ENCODE data around the gene RPTOR. TPM values are rescaled to one million over a fixed set of nuclear protein-coding genes. Genes with fewer than 3 reads are reported as not detected.
"Not testable (repeated sequence)": the region's sequence is repeated elsewhere in the genome, so short reads cannot be mapped to it uniquely, and the experiment has no call there.

The RPTOR gene
- polyA plus RNA-seq, 1 of the 3 experiments (the other 2 are of a cell fraction): 14.9 TPM

DNA sequence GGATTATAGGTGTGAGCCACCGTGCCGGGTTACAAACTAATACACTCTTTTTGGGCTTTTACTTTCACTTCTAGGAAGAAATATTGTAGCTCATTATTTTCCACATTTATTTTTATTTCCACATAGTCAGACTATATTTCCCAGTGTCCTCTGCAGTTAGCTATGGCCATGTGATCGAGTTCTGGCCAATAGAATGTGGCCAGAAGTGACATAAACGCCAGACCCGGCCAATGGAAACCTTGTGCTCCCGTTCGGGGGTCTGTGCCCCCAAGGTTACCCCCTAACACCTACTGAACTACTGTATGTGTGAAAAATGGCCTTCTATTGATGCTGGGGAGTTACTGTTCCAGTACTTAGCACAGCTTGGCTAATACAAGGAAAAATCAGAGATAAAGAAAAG, 13.2 kb upstream of the RPTOR start:
- H3K9me2 ChIP-seq: no peaks in the 10 kb centered on the region

GRCh38 chr17:80537386-80537785, 7.3 kb upstream of the RPTOR start:
- H3K9ac ChIP-seq; H3K27me3 ChIP-seq (ENCODE audit: insufficient read depth); POLR2A ChIA-PET; H4K20me1 ChIP-seq (ENCODE audit: insufficient read depth); H3K4me1 ChIP-seq (ENCODE audit: control insufficient read depth in 1 of 2, insufficient read depth in 2 of 2, low read depth in 1 of 2, low read length in 1 of 2); DNase-seq; H3F3A ChIP-seq (replicated peaks; ENCODE audit: insufficient read depth); H3K4me2 ChIP-seq; H3K4me3 ChIP-seq (ENCODE audit: low read depth in 2 of 2, low read length in 1 of 2); H3K27ac ChIP-seq (ENCODE audit: low read depth in 2 of 2, low read length in 1 of 2); H3K9me2 ChIP-seq; H3K9me3 ChIP-seq; H3K79me2 ChIP-seq (ENCODE audit: insufficient read depth); H3K36me3 ChIP-seq (replicated peaks in 1 of 2; ENCODE audit: control insufficient read depth in 1 of 2, insufficient read depth in 2 of 2, low read length in 1 of 2); CTCF ChIA-PET; H2AFZ ChIP-seq (ENCODE audit: low read depth): not testable (repeated sequence)
- WGBS (ENCODE audit: low lambda C conversion rate): 89% methylated on average over 20 of the region's 30 CpGs

More for the DNA sequence above, 13.2 kb upstream of the RPTOR start:
- Histone ChIP-seq H3K27ac (ENCODE audit: low read depth in 2 of 2, low read length in 1 of 2) (no peak overlapping the region), H3K9me3 (no peaks in the 10 kb centered on the region), H3K27me3 (ENCODE audit: insufficient read depth) (no peaks in the 10 kb centered on the region), H3K4me3 (ENCODE audit: low read depth in 2 of 2, low read length in 1 of 2) (no peak overlapping the region), H3K9ac (no peak overlapping the region), H4K20me1 (ENCODE audit: insufficient read depth) (no peaks in the 10 kb centered on the region), H3K36me3 (replicated peaks in 1 of 2; ENCODE audit: control insufficient read depth in 1 of 2, insufficient read depth in 2 of 2, low read length in 1 of 2) (no peaks in the 10 kb centered on the region), H3K79me2 (ENCODE audit: insufficient read depth) (no peaks in the 10 kb centered on the region), H3F3A (replicated peaks; ENCODE audit: insufficient read depth) (no peaks in the 10 kb centered on the region), H2AFZ (ENCODE audit: low read depth) (peak overlapping the region; percentile 56; the same call in 1 of the 2 replicates), H3K4me1 (ENCODE audit: control insufficient read depth in 1 of 2, insufficient read depth in 2 of 2, low read depth in 1 of 2, low read length in 1 of 2) (peaks cover 0 to 5% of the 10 kb centered on the region in 2 experiments; a peak in 1 of 4 replicates), H3K4me2 (no peak overlapping the region)
- POLR2A ChIA-PET: no interaction called here
- no peak for DNase-seq
- TF ChIP-seq USF1 (IDR thresholded peaks at IDR 0.05; ENCODE audit: borderline replicate concordance, low read depth) (peak; percentile 79), YY1 (IDR thresholded peaks at IDR 0.05; ENCODE audit: low read depth) (no peak)
- CTCF ChIA-PET: interaction anchor here (1.0 to 1.4 kb wide), 4 partner anchors 9 to 118 kb away, joined by 3 to 4 read pairs (median 4); no protein-coding TSS in a partner anchor
- 71% methylated on average over 7 of the region's 7 CpGs for WGBS (ENCODE audit: low lambda C conversion rate)

GRCh38 chr17:80538484-80538883, 6.2 kb upstream of the RPTOR start:
- no peak overlapping the region for H3K9ac ChIP-seq
- H3K27me3 ChIP-seq (ENCODE audit: insufficient read depth): no peaks in the 10 kb centered on the region
- TF ChIP-seq RCOR1 (IDR thresholded peaks at IDR 0.05; ENCODE audit: low read length): no peak
- TF ChIP-seq, protein P1, sequence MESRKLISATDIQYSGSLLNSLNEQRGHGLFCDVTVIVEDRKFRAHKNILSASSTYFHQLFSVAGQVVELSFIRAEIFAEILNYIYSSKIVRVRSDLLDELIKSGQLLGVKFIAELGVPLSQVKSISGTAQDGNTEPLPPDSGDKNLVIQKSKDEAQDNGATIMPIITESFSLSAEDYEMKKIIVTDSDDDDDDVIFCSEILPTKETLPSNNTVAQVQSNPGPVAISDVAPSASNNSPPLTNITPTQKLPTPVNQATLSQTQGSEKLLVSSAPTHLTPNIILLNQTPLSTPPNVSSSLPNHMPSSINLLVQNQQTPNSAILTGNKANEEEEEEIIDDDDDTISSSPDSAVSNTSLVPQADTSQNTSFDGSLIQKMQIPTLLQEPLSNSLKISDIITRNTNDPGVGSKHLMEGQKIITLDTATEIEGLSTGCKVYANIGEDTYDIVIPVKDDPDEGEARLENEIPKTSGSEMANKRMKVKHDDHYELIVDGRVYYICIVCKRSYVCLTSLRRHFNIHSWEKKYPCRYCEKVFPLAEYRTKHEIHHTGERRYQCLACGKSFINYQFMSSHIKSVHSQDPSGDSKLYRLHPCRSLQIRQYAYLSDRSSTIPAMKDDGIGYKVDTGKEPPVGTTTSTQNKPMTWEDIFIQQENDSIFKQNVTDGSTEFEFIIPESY (IDR thresholded peaks at IDR 0.05; ENCODE audit: borderline replicate concordance, low read depth): no peak
- no peak for TF ChIP-seq ELF1 (IDR thresholded peaks at IDR 0.05)
- TF ChIP-seq NFIC (IDR thresholded peaks at IDR 0.05; ENCODE audit: borderline replicate concordance): no peak
- TF ChIP-seq YY1 (IDR thresholded peaks at IDR 0.05; ENCODE audit: low read depth): no peak
- TF ChIP-seq MXI1 (IDR thresholded peaks at IDR 0.05; ENCODE audit: low read depth, low read length): no peak
- TF ChIP-seq TAF1 (IDR thresholded peaks at IDR 0.05; ENCODE audit: borderline replicate concordance, low read depth, low read length): no peak
- TF ChIP-seq GABPA (IDR thresholded peaks at IDR 0.05; ENCODE audit: low read depth): no peak
- TF ChIP-seq CTCF (IDR thresholded peaks at IDR 0.05): no peak
- TF ChIP-seq FOXM1 (IDR thresholded peaks at IDR 0.05; ENCODE audit: low read depth): no peak
- TF ChIP-seq MEF2A (IDR thresholded peaks at IDR 0.05; ENCODE audit: borderline replicate concordance, low read depth): no peak
- TF ChIP-seq RAD21 (IDR thresholded peaks at IDR 0.05; ENCODE audit: low read length): no peak
- TF ChIP-seq NRF1 (IDR thresholded peaks at IDR 0.05; ENCODE audit: low read depth, low read length): no peak
- H3K9me3 ChIP-seq: no peaks in the 10 kb centered on the region
- 79% methylated on average over 14 of the region's 14 CpGs for WGBS (ENCODE audit: low lambda C conversion rate)
- H3K9me2 ChIP-seq: no peaks in the 10 kb centered on the region
- ChIA-PET POLR2A (no interaction called here), CTCF (interaction anchor here (0.9 to 1.1 kb wide), 2 partner anchors 38 to 111 kb away, joined by 3 to 5 read pairs; no protein-coding TSS in a partner anchor)
- no peaks in the 10 kb centered on the region for H3F3A ChIP-seq (replicated peaks; ENCODE audit: insufficient read depth)
- H3K4me1 ChIP-seq (ENCODE audit: control insufficient read depth in 1 of 2, insufficient read depth in 2 of 2, low read depth in 1 of 2, low read length in 1 of 2): no peaks in the 10 kb centered on the region
- H3K4me3 ChIP-seq (ENCODE audit: low read depth in 2 of 2, low read length in 1 of 2): no peak overlapping the region
- H3K36me3 ChIP-seq (replicated peaks in 1 of 2; ENCODE audit: control insufficient read depth in 1 of 2, insufficient read depth in 2 of 2, low read length in 1 of 2): no peaks in the 10 kb centered on the region
- no peak overlapping the region for H2AFZ ChIP-seq (ENCODE audit: low read depth)
- H3K79me2 ChIP-seq (ENCODE audit: insufficient read depth): no peaks in the 10 kb centered on the region
- no peak overlapping the region for H3K4me2 ChIP-seq
- H4K20me1 ChIP-seq (ENCODE audit: insufficient read depth): no peaks in the 10 kb centered on the region
- DNase-seq: no peak
- no peak overlapping the region for H3K27ac ChIP-seq (ENCODE audit: low read depth in 2 of 2, low read length in 1 of 2)
